Panc1 (cell line): ENCODE measurements around the gene VSX1. TPM values are rescaled to one million over a fixed set of nuclear protein-coding genes. Genes with fewer than 3 reads are reported as not detected.

ENCODE experiments used
- ATAC-seq: fragments of 200-7000 bp; cut with Tn5 transposase; 2 replicates; pipeline ENCODE4 v1.9.1; 2020; ENCODE audit warnings: mild to moderate bottlenecking, moderate library complexity
- BruUV-seq: library from RNA; stranded (reverse); fragments of 400-500 nt; replicated peaks from 2 replicates; lab custom pipeline; 2021; lab: Mats Ljungman, UMichigan
- CTCF ChIA-PET: fragments of 300-600 bp; sonication (Branson Sonifier 250); formaldehyde crosslinking; loops from one replicate; lab custom pipeline; 2022; ENCODE audit warnings: antibody characterized with exemption; lab: Charles Lee
- POLR2A ChIA-PET: fragments of 300-600 bp; sonication (Branson Sonifier 250); formaldehyde crosslinking; loops from one replicate; lab custom pipeline; 2022; ENCODE audit warnings: antibody characterized with exemption; lab: Charles Lee
- DNase-seq: peaks from one replicate; pipeline ENCODE4 v3.0.0-alpha.2; 2010; ENCODE audit warnings: low read depth, low spot score
- H3K27ac ChIP-seq: 2 replicates; pipeline ENCODE4 v1.5.1; 2011; ENCODE audit warnings: mild to moderate bottlenecking, low read length, inconsistent platforms
- H3K27me3 ChIP-seq: fragments of 200-500 bp; sonication (Bioruptor generic); 2 replicates; pipeline ENCODE4 v1.6.0; 2014; ENCODE audit warnings: low read length, inconsistent platforms; ENCODE audit not compliant: control insufficient read depth, insufficient read depth
- H3K36me3 ChIP-seq: fragments of 200-500 bp; sonication (Bioruptor generic); 2 replicates; pipeline ENCODE4 v1.5.1; 2014; ENCODE audit warnings: inconsistent platforms, mild to moderate bottlenecking, low read length, moderate library complexity; ENCODE audit not compliant: control insufficient read depth, insufficient read depth
- H3K4me1 ChIP-seq: 2 replicates; pipeline ENCODE4 v1.5.1; 2011; ENCODE audit warnings: inconsistent platforms, mild to moderate bottlenecking, low read length, moderate library complexity; ENCODE audit not compliant: control insufficient read depth, insufficient read depth
- H3K4me3 ChIP-seq, 2 experiments: 2 replicates each; pipeline ENCODE4 v1.5.1; 2011 to 2012; ENCODE audit warnings: low read depth in 2 of 2, low read length in 2 of 2, mild to moderate bottlenecking in 2 of 2, inconsistent platforms in 1 of 2, moderate library complexity in 1 of 2
- H3K9me3 ChIP-seq: fragments of 200-500 bp; sonication (Bioruptor generic); 2 replicates; pipeline ENCODE4 v1.5.1; 2014; ENCODE audit warnings: low read depth, mild to moderate bottlenecking, inconsistent platforms, low read length, moderate library complexity; ENCODE audit not compliant: control insufficient read depth, insufficient read depth
- POLR2AphosphoS5 ChIP-seq: IDR thresholded peaks from 2 replicates; pipeline ENCODE4 v1.6.1; 2012; ENCODE audit warnings: mild to moderate bottlenecking, low read depth, low read length, moderate library complexity
- SIN3A ChIP-seq: IDR thresholded peaks from 2 replicates; pipeline ENCODE4 v1.6.1; 2012; ENCODE audit warnings: low read depth, mild to moderate bottlenecking, low read length, moderate library complexity, borderline replicate concordance; ENCODE audit not compliant: insufficient read depth
- TCF7L2 ChIP-seq: IDR thresholded peaks from 2 replicates; pipeline ENCODE4 v1.6.1; 2011; ENCODE audit warnings: mild to moderate bottlenecking, low read depth, low read length, inconsistent platforms
- in situ Hi-C: cut with HindIII; loops from 2 replicates; pipeline ENCODE4 v1.10.0; 2016; ENCODE audit warnings: low sequenced_read_pairs, low pct_unique_long_range_greater_than_20kb
- intact Hi-C: fragments of 100-400 bp; cut with micrococcal nuclease; formaldehyde crosslinking; loops from one replicate; pipeline ENCODE4 v1.10.0; 2022; ENCODE audit not compliant: unreplicated experiment
- total RNA-seq: library from RNA; stranded (reverse); gene quantifications from one replicate; pipeline ENCODE4 v1.2.1, GENCODE V29; 2021; ENCODE audit not compliant: unreplicated experiment
- TF ChIP-seq, protein P1 (sequence below): fragments of 450-650 bp; IDR thresholded peaks from 2 replicates; pipeline ENCODE4 v1.5.1; 2017; ENCODE audit warnings: mild to moderate bottlenecking
- TF ChIP-seq, protein P2 (sequence below), 2 experiments: IDR thresholded peaks; 2 replicates each; pipeline ENCODE4 v1.6.1; 2011 to 2012; ENCODE audit warnings: low read depth in 2 of 2, control low read depth in 1 of 2, low read length in 1 of 2, mild to moderate bottlenecking in 1 of 2, moderate library complexity in 1 of 2; ENCODE audit not compliant: insufficient read depth in 1 of 2

VSX1 gene
- total RNA-seq, 1 experiment from 2014 or later = 0.21 TPM

DNA sequence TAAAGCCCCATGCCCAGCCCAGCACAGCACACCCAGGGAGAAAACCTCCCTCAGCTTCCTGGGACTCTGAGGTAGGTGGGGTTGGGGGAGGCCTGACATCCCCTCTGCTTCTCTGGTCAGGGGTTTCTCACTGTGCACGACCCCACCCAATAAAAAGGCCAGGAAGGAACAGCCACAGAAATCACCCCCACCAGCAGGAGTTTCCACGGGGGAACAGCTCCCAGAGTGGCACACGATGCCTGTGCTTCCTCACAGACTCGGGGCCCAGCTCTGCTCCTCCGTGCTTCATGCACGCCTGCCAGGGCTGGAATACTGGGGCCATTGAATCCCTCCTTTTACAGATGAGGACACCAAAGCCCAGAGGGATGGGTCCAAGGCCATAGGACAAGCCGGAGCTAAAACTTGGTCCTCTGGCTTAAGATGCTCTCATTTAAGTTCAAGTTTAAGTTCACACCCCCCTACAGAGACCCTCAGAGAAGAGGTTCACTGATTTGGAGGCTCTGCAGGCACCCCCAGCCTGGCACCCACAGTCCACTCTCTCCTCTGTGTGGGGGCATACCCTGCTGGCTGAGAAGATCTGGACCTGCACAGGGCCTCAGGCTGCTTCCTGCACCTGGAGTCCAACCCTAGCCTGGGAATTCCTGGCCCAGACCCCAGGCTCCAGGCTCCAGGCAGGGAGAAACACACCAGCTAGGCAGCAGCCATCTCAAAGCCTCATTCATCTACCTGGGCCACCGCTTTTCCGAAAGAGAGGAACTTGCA is 38.3 kb downstream of the VSX1 start:
- CTCF ChIA-PET = no interaction called here
- H3K36me3 ChIP-seq = no peaks in the 10 kb centered on the region
- DNase-seq (no peak), ATAC-seq (no peak)
- H3K4me1 ChIP-seq = peaks cover 14% of the 10 kb centered on the region; the same call in 1 of the 2 replicates
- H3K9me3 ChIP-seq = no peaks in the 10 kb centered on the region
- POLR2A ChIA-PET = no interaction called here
- BruUV-seq = no TSS peak
- no peak overlapping the region for H3K4me3 ChIP-seq
- TF ChIP-seq POLR2AphosphoS5 (no peak), TCF7L2 (no peak), SIN3A (no peak)
- TF ChIP-seq, protein P1, sequence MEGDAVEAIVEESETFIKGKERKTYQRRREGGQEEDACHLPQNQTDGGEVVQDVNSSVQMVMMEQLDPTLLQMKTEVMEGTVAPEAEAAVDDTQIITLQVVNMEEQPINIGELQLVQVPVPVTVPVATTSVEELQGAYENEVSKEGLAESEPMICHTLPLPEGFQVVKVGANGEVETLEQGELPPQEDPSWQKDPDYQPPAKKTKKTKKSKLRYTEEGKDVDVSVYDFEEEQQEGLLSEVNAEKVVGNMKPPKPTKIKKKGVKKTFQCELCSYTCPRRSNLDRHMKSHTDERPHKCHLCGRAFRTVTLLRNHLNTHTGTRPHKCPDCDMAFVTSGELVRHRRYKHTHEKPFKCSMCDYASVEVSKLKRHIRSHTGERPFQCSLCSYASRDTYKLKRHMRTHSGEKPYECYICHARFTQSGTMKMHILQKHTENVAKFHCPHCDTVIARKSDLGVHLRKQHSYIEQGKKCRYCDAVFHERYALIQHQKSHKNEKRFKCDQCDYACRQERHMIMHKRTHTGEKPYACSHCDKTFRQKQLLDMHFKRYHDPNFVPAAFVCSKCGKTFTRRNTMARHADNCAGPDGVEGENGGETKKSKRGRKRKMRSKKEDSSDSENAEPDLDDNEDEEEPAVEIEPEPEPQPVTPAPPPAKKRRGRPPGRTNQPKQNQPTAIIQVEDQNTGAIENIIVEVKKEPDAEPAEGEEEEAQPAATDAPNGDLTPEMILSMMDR = no peak
- TF ChIP-seq, protein P2, sequence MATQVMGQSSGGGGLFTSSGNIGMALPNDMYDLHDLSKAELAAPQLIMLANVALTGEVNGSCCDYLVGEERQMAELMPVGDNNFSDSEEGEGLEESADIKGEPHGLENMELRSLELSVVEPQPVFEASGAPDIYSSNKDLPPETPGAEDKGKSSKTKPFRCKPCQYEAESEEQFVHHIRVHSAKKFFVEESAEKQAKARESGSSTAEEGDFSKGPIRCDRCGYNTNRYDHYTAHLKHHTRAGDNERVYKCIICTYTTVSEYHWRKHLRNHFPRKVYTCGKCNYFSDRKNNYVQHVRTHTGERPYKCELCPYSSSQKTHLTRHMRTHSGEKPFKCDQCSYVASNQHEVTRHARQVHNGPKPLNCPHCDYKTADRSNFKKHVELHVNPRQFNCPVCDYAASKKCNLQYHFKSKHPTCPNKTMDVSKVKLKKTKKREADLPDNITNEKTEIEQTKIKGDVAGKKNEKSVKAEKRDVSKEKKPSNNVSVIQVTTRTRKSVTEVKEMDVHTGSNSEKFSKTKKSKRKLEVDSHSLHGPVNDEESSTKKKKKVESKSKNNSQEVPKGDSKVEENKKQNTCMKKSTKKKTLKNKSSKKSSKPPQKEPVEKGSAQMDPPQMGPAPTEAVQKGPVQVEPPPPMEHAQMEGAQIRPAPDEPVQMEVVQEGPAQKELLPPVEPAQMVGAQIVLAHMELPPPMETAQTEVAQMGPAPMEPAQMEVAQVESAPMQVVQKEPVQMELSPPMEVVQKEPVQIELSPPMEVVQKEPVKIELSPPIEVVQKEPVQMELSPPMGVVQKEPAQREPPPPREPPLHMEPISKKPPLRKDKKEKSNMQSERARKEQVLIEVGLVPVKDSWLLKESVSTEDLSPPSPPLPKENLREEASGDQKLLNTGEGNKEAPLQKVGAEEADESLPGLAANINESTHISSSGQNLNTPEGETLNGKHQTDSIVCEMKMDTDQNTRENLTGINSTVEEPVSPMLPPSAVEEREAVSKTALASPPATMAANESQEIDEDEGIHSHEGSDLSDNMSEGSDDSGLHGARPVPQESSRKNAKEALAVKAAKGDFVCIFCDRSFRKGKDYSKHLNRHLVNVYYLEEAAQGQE (IDR thresholded peaks at IDR 0.05; ENCODE audit: insufficient read depth in 1 of 2, low read depth in 2 of 2, low read length in 1 of 2) = no peak
- no peaks in the 10 kb centered on the region for H3K27me3 ChIP-seq
- no peak overlapping the region for H3K27ac ChIP-seq
- in situ Hi-C loops = no loop called here
- intact Hi-C loops = no loop called here

DNA sequence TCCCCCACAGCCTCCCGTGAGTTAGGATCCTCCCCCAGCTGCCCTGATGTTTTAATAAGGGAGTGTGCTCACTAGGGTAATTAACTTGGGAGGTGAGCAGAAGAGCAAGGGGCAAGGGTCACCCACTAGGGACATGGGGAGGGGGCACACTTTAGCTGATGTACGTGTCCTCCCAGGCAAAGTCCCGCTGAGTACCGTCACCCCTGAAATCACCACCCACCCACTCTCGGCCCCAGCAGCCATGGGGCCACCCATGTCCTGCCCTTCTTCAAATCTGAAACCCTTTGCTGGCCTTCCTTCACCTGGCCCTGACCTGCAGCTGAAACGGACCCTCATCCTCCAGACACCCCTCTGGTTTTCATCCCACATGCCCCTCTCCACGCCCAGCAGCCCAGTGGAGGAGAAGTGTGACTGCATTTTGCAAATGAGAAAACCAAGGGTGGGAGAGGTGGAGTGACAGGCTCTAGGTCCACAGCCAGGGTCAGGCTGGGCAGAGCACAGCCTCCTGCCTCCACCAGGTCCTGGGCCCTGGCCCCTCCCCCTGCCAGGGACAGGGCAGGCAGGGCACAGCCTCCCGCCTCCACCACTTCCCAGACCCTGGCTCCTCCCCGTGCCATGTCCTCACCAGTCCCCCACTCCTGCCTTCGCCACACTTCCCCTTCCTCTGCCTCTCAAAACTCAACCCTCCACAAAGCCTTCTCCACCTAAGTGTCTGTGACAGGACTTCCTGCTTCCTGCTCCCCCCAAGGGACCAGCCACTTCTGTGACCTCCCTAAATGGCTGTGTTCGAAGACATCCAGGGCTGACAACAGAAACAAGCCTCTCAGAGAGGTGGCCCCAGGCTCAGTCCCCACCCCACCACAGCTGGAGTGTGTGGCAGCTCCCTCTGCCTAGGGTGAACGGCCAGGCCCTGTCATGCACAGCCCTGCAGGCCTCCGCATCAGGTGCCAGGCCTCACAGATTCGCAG is 39.1 kb downstream of the VSX1 start:
- CTCF ChIA-PET = no interaction called here
- Histone ChIP-seq H3K4me1 (peaks cover 14% of the 10 kb centered on the region), H3K4me3 (no peak overlapping the region), H3K9me3 (no peaks in the 10 kb centered on the region), H3K27me3 (no peaks in the 10 kb centered on the region), H3K36me3 (no peaks in the 10 kb centered on the region), H3K27ac (no peak overlapping the region)
- ATAC-seq (0 out of 2 replicates have a peak, but pooled peaks have one; percentile 26), DNase-seq (no peak)
- intact Hi-C loops (no loop called here), in situ Hi-C loops (no loop called here)
- no TSS peak for BruUV-seq
- POLR2A ChIA-PET = no interaction called here
- TF ChIP-seq, protein P2 (IDR thresholded peaks at IDR 0.05; ENCODE audit: insufficient read depth in 1 of 2, low read depth in 2 of 2, low read length in 1 of 2) = no peak
- TF ChIP-seq, protein P1 = no peak
- TF ChIP-seq TCF7L2 = no peak
- TF ChIP-seq POLR2AphosphoS5 = no peak
- no peak for TF ChIP-seq SIN3A
